Activated naive CD4-positive, alpha-beta T cell treated with anti-CD3 and anti-CD28 coated beads, Interleukin-2, amount 50 U/mL, for 24 hours (primary cell): ENCODE data around the gene SYTL3.

ENCODE experiments used
- H3K27ac Mint-ChIP-seq: one replicate; pipeline ENCODE4 v1.8.0; 2021; ENCODE audit warnings: mild to moderate bottlenecking, mixed read lengths
- H3K27me3 Mint-ChIP-seq: one replicate; pipeline ENCODE4 v1.8.0; 2021; ENCODE audit warnings: mixed read lengths
- H3K36me3 Mint-ChIP-seq: one replicate; pipeline ENCODE4 v1.8.0; 2021; ENCODE audit warnings: mixed read lengths
- H3K4me1 Mint-ChIP-seq: one replicate; pipeline ENCODE4 v1.8.0; 2021; ENCODE audit warnings: mixed read lengths
- H3K4me3 Mint-ChIP-seq: one replicate; pipeline ENCODE4 v1.8.0; 2021; ENCODE audit warnings: mild to moderate bottlenecking, mixed read lengths
- H3K9me3 Mint-ChIP-seq: one replicate; pipeline ENCODE4 v1.8.0; 2021; ENCODE audit warnings: mixed read lengths

The SYTL3 gene

DNA sequence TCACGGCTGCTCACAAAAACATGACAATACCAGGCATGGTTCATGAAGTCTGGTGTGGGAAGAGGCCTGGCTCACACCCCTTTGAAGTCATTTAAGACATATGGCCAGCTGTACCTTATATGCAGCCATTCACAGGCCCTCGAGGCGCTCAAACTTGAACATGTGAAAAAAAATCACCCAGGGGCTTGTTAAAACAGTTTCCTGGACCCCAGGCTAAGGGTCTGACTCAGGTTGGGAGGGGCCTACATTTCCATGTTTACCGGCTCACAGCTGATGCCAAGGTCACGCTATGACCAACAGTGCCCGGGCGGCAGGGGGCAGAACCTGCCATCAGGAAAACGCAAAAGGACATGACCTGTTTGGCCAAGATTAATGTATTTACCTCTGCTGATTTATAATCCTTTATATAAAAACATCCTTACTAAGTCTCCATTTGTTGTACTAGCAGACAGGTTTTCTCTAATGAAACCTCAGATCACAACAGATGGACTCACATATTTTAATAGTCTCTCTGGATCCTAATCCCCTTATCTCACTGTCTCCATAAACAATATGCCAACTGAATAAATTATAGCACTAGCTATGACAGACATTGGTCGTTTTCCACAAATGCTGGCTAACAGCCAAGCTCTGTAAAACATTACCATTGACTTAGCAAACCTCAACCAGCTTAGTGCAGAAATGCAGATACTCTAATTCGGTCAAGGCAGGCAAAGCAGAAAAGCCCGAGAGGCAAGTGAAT lies 149.4 kb downstream of the SYTL3 start:
- Mint-ChIP-seq H3K27me3 (no peaks in the 10 kb centered on the region), H3K9me3 (no peaks in the 10 kb centered on the region), H3K4me3 (peak overlapping the region; percentile 54), H3K36me3 (peaks cover 12% of the 10 kb centered on the region), H3K27ac (peak overlapping the region; percentile 92), H3K4me1 (peaks cover 95% of the 10 kb centered on the region)

DNA sequence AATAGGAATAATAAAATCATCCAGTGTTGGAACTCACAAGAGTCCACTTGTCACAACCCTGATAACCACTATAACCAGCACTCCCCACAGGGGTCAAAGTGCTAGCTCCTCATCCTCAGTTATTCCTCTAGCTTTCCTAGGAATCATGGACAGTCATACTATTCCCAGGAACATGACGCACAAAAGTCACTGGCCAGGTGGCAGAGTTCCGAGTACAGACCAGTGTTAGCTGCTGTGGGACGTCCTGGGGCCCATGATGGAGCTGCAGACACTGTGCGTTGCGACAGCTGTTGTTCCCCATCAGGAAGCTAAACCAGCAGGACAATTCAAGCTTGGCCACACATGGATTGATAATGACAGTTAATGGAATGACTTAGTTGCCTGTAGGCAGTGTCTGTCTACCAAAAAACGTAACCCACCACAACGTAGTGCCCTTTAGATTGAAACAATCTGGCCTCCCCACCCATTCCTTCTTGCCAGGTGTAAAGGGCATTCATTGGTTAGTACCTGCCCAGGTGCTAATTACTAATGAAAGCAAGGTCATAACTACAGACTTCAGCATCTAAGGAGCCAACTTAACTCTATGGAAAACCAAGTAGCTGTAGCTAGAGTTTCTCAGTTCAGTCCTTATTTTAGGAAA lies 151.9 kb downstream of the SYTL3 start:
- H3K27ac Mint-ChIP-seq = no peak overlapping the region
- H3K4me1 Mint-ChIP-seq = peaks cover 98% of the 10 kb centered on the region
- H3K9me3 Mint-ChIP-seq = no peaks in the 10 kb centered on the region
- H3K27me3 Mint-ChIP-seq = no peaks in the 10 kb centered on the region
- H3K36me3 Mint-ChIP-seq = peaks cover 18% of the 10 kb centered on the region
- H3K4me3 Mint-ChIP-seq = no peak overlapping the region

DNA sequence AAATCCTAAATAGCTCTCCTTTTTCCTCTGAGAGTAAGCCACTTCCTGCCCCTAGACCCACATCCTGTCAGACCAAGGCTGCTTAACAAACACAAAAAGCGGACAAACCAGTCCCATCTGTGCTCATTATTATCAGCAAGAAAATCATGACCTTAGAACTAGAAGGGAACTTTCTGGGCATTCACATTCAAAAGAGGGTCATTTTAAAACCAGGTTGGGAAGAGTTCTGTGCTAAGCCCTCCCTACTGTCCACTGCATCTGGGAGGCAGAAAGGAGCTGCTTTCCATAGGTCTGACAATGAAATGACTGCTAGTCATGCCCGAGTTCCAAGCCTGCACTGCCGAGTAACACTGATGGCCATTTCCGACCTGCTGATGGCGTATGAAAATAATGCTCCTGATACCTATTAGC lies 153.9 kb downstream of the SYTL3 start:
- Mint-ChIP-seq H3K4me1 (peaks cover 98% of the 10 kb centered on the region), H3K4me3 (peak overlapping the region; percentile 80), H3K27me3 (no peaks in the 10 kb centered on the region), H3K9me3 (no peaks in the 10 kb centered on the region), H3K36me3 (peaks cover 31% of the 10 kb centered on the region), H3K27ac (peak overlapping the region; percentile 94)

DNA sequence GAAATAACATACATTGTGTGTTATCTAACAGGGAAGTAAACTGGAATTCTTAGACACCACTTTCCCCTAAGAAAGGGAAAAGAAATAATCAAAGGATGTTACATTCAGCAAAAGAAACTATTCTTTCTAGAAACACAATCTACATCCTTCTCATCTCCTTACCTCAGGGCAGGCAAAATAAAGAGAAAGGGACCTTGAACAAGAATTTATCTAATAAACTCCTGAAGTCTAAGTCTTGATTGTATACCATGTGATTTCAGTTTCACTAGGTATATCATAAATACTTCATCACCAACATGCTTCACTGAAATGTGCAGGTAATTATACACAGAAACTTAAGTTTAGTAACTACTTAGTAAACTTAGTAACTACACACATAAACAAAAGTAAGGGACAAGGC lies 154.4 kb downstream of the SYTL3 start:
- Mint-ChIP-seq H3K4me1 (peaks cover 98% of the 10 kb centered on the region), H3K27ac (peak overlapping the region; percentile 94), H3K27me3 (no peaks in the 10 kb centered on the region), H3K4me3 (peak overlapping the region; percentile 80), H3K36me3 (peaks cover 33% of the 10 kb centered on the region), H3K9me3 (no peaks in the 10 kb centered on the region)

DNA sequence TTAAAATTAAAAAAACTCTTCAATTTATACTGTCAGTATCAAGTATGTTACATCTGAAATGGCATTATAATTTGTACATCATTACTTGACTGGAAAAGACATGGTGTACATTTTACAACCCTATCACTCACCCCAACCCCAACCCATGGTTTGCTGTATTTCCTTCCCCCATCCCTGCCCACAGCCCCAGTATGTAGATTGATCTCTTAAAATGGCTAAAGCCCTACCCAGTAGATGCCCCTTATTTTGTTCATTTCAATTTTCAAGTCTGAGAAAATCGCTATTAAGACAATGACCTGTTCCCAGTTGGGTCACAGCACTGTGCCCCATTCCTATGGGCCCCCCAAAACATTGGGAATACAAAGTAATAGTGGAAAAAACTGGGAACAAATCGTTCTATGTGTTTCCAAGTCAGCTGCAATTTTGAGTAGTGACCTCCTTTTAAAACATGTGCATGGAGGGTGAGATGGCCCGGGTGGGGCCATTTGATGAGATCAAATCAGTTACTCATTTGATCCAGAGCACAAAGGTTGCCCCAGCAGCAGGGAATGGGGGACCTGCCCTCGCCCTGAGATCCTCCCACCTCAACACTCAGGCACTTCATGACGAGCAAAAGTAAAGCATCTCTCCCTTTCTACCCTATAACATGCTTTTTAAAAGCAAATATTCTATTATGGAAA lies 156.0 kb downstream of the SYTL3 start:
- H3K36me3 Mint-ChIP-seq = peaks cover 41% of the 10 kb centered on the region
- no peaks in the 10 kb centered on the region for H3K27me3 Mint-ChIP-seq
- no peaks in the 10 kb centered on the region for H3K9me3 Mint-ChIP-seq
- H3K4me3 Mint-ChIP-seq = peak overlapping the region; percentile 17
- peak overlapping the region; percentile 83 for H3K27ac Mint-ChIP-seq
- peaks cover 98% of the 10 kb centered on the region for H3K4me1 Mint-ChIP-seq

DNA sequence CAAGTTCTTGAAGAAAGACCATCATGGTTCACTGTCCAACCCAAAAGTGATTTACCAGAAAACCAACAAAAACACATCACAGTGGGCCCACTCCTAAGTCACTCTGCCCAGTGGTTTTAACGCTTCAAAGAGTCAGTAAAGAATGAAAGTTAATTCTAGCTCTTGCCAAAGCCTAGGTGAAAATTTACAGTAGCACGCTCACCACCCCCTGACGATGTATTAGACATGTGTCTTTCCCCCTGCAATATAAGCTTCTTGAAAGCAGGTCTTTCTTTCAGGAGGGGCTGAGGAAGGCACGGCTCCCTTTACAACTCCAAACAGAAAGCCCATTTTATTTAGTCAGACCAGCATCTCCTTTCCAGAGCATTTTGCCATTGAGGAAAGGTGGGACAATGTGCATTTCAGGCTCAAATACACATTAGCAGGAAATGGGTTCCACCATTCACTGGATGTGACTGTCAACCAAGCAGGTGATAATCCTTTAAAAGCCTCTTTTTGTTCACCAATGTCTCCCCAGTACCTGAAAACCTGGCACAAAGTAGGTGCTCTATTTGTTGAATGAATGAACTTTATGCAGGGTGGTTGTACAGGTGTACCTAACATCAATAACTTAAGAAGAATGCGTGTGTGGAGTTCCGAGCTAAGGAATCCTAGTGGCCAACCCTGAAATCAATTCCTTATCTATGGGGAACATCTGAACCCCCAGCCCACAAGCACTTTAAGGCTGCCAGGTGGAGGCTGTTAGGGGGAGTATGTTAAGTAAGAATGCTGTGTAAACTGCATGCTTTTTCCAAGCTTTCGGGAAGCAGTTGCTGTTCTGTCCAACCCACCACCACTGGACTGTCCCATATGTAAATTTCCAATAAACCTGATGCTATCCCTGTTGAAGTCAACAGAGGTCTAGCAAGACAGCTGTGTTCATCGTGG lies 157.9 kb downstream of the SYTL3 start:
- Mint-ChIP-seq H3K27ac (peak overlapping the region; percentile 84), H3K4me3 (peak overlapping the region; percentile 23), H3K27me3 (no peaks in the 10 kb centered on the region), H3K4me1 (peaks cover 96% of the 10 kb centered on the region), H3K9me3 (no peaks in the 10 kb centered on the region), H3K36me3 (peaks cover 43% of the 10 kb centered on the region)

DNA sequence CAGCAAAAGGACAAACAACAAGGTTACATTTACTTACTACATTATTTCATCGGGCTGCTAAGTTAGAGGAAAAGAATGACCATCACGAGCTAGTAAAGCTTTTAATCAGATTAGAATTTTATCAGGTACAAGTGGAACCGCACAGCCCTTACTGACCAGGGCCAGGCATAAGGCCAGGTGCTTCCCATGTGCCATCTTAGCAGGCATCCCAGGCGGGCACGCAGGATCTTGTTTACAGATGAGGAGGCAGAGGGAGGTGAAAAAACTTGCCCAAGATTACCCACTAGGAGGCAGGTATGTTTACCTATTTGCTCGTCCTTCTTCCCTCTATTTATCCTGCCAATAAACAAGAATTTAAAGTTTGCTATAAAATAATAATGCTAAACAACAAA lies 158.6 kb downstream of the SYTL3 start:
- H3K4me3 Mint-ChIP-seq = peak overlapping the region; percentile 23
- no peaks in the 10 kb centered on the region for H3K9me3 Mint-ChIP-seq
- peaks cover 50% of the 10 kb centered on the region for H3K36me3 Mint-ChIP-seq
- peaks cover 98% of the 10 kb centered on the region for H3K4me1 Mint-ChIP-seq
- H3K27ac Mint-ChIP-seq = peak overlapping the region; percentile 68
- no peaks in the 10 kb centered on the region for H3K27me3 Mint-ChIP-seq

DNA sequence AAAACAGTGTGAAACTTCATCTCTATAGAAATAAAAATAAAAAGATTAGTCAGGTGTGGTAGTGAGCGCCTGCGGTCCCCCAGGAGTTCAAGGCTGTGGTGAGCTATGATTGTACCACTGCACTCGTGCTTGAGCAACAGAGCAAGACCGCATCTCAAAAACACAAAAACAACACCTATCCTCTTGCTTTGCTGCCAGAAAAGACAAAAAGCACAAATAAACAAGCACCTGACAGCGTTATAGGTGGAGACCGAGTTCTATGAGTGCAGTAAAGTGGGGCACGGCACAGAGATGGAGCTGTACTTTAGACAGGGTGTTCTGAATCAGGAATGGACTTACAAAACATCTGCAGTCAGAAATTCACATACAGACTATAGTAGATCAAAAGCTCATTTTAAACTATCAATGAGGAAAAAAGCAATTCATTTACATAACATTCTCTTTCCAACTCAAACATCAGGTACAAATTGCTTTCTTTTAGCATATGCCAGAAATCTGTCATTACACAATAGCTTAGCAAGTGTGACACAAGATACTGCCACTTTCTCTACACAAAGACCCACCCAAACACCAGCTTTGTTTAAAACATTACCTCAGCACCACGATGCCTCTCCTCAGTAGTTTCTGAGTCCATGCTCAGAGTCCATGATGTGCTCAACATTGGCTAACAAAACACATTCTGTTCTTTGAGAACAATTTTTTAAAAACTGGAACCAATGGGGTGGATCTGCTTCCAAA lies 159.3 kb downstream of the SYTL3 start:
- Mint-ChIP-seq H3K4me1 (peaks cover 98% of the 10 kb centered on the region), H3K4me3 (peak overlapping the region; percentile 49), H3K9me3 (no peaks in the 10 kb centered on the region), H3K27me3 (no peaks in the 10 kb centered on the region), H3K27ac (peak overlapping the region; percentile 68), H3K36me3 (peaks cover 53% of the 10 kb centered on the region)

DNA sequence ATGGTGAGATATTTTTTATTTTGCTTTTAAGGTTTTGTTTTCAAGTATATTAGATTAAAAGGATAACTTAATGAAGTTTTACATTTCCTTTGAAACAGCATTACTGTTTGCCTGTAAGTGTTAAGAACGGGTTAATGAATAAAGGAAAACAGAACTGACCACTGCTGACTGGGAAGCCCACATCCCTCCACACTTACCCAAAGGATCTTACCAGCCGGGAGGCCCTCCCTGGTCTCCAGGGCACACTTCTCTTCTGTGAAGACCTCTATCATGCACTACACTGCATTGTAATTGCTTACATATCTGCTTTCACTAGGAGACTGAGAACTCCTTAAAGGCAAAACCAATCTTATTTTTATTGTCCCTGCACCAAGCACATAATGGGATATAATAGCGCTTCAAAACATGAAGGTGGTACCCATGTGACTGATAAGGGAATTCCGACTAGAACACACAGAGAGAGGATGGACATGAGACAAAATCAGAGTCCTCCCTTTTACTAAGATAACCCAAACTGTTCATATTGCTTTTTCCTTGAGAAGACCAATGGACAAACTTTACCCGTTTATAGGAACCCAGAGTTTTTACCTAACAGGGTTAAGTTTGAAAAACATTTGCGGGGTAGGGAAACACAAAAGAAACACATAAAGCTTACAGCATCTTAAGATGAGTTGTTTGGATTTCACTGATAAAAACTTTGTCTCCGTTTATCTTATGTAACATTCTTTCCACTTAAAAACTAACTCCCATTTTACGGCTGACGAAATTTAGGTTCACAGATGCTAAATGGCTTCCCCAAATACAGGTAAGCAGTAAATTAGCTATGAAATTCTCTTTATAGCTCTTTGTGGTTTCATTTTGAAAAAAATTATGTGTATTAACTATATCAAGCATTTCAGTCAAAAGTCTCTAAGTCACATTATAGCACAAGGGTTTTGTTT lies 160.6 kb downstream of the SYTL3 start:
- no peaks in the 10 kb centered on the region for H3K9me3 Mint-ChIP-seq
- H3K36me3 Mint-ChIP-seq = peaks cover 58% of the 10 kb centered on the region
- no peaks in the 10 kb centered on the region for H3K27me3 Mint-ChIP-seq
- H3K4me3 Mint-ChIP-seq = peak overlapping the region; percentile 23
- peaks cover 98% of the 10 kb centered on the region for H3K4me1 Mint-ChIP-seq
- H3K27ac Mint-ChIP-seq = peak overlapping the region; percentile 38

DNA sequence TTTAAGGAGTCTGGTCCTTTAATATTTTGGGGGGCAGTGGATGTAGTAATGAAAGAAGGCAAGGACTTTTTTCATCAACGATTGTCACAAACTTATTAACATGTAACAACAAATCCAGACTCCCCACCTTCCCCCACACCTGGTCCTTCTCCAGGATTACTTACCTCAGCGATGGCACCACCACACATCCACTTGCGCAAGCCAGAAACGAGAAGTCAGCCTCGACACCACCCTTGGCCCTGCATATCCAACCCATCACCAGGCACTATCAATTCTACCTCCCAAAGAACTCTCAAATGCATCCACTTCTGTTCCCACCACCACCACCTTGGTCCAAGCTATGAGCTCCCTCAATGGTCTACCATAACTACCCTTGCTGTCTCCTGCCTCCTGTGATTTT lies 162.8 kb downstream of the SYTL3 start:
- H3K36me3 Mint-ChIP-seq = peaks cover 59% of the 10 kb centered on the region
- H3K9me3 Mint-ChIP-seq = no peaks in the 10 kb centered on the region
- peak overlapping the region; percentile 92 for H3K4me3 Mint-ChIP-seq
- H3K27ac Mint-ChIP-seq = peak overlapping the region; percentile 73
- H3K27me3 Mint-ChIP-seq = no peaks in the 10 kb centered on the region
- peaks cover 89% of the 10 kb centered on the region for H3K4me1 Mint-ChIP-seq

DNA sequence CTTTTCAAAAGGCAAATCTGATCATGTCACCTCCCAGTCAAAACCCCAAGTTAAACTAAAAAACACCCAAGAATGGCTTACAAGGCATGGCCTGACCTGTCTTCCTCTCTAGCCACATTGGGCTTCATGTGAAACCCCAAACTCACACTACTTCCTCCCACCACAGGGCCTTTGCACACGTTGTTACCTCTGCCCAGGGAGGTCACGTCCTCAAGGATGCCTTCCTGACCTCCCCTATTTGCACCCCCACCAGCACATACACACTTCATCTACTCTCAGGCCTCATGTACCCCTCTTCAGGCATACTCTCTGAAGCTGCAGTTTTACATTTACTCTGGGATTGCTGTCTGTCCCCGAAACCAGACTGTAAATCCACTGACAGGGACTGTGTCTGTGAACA lies 163.2 kb downstream of the SYTL3 start:
- no peaks in the 10 kb centered on the region for H3K9me3 Mint-ChIP-seq
- peaks cover 85% of the 10 kb centered on the region for H3K4me1 Mint-ChIP-seq
- peaks cover 57% of the 10 kb centered on the region for H3K36me3 Mint-ChIP-seq
- peak overlapping the region; percentile 92 for H3K4me3 Mint-ChIP-seq
- peak overlapping the region; percentile 73 for H3K27ac Mint-ChIP-seq
- no peaks in the 10 kb centered on the region for H3K27me3 Mint-ChIP-seq
